Amygdala (tissue), 56 donors: ENCODE results near the gene FTL.
"Not testable (repeated sequence)": the region's sequence is repeated elsewhere in the genome, so short reads cannot be mapped to it uniquely, and the experiment has no call there.

Source experiments
- DNase-seq, 56 donors: peaks; one replicate each; lab custom pipeline; 2025; lab: John Stamatoyannopoulos, UW

The FTL gene

GRCh38 chr19:48965040-48965805 is at the start of gene FTL:
FTL (plus strand) TSS chr19:48965309; CDS start chr19:48965508, 199 bp downstream.
- DNase-seq: peak; percentile 56 to 99 (median 96)

GRCh38 chr19:48915757-48916156 is 49.4 kb upstream of the FTL start:
- DNase-seq: no peak

GRCh38 chr19:48918071-48918470 is 47.0 kb upstream of the FTL start:
- no peak for DNase-seq

GRCh38 chr19:48918801-48919247 is 46.3 kb upstream of the FTL start:
- DNase-seq: peak in 4 of 56 donors; percentile 6 to 13 (median 8)

- not testable (repeated sequence) for DNase-seq
Measured at GRCh38 chr19:48919271-48919670, 45.8 kb upstream of the FTL start.

- DNase-seq: no peak
Measured at GRCh38 chr19:48920949-48921348, 44.2 kb upstream of the FTL start.

- DNase-seq: no peak
Measured at GRCh38 chr19:48921721-48922500, 43.2 kb upstream of the FTL start.

GRCh38 chr19:48922548-48923490 is 42.3 kb upstream of the FTL start:
- no peak for DNase-seq

- DNase-seq: no peak
Measured at GRCh38 chr19:48925240-48925843, 39.8 kb upstream of the FTL start.

GRCh38 chr19:48925890-48926289 is 39.2 kb upstream of the FTL start:
- DNase-seq: not testable (repeated sequence)

GRCh38 chr19:48926909-48927308 is 38.2 kb upstream of the FTL start:
- peak in 38 of 56 donors; percentile 3 to 74 (median 26) for DNase-seq

GRCh38 chr19:48927692-48928091 is 37.4 kb upstream of the FTL start:
- not testable (repeated sequence) for DNase-seq

- no peak for DNase-seq
Measured at GRCh38 chr19:48928164-48929025, 36.7 kb upstream of the FTL start.

GRCh38 chr19:48933382-48933932 is 31.7 kb upstream of the FTL start, which contains the start of gene DHDH:
DHDH (plus strand) TSS chr19:48933699; CDS start chr19:48933722, 23 bp downstream.
- peak in 45 of 56 donors; percentile 3 to 76 (median 43) for DNase-seq

GRCh38 chr19:48934837-48935236 is 30.3 kb upstream of the FTL start:
- DNase-seq: no peak

GRCh38 chr19:48935864-48936263 is 29.2 kb upstream of the FTL start:
- no peak for DNase-seq

GRCh38 chr19:48938256-48938655 is 26.9 kb upstream of the FTL start:
- DNase-seq: no peak

- no peak for DNase-seq
Measured at GRCh38 chr19:48940902-48941301, 24.2 kb upstream of the FTL start.

GRCh38 chr19:48943081-48943480 is 22.0 kb upstream of the FTL start:
- DNase-seq: no peak
